ENCODE data around the gene MYG1. TPM values are rescaled to one million over a fixed set of nuclear protein-coding genes. Genes with fewer than 3 reads are reported as not detected.

The MYG1 gene
- total RNA-seq, 1 donor from 2014 or later = 87.2 TPM

DNA sequence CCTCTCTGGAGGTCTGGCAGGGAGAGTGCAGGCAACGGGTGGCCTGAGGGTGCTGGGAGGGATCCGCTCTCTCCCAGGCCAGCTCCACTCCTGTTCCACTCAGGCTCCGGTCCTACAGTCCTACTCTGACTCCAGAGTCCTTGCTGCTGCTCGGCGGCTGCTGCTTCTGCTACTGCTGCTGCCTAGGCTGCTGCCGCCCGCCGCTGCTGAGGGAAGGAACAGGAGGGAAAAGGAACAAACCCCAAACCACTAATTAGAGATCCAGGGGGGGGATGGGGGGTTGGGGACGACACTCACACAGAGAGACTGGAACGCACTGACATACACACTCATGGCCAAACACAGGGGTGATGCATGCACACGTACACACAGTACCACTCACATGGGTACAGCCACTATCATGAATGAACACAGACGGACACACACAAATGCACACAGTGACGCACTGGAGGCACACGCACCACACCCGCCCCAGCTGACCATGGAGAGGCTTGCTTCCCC is 36.7 kb downstream of the MYG1 start, which contains the start of gene SP7:
TSS of gene SP7 (minus strand) at position 174 of the 501 bp plus-strand sequence. CDS start 708 bp downstream, outside the sequence.
- Mint-ChIP-seq H3K36me3 (ENCODE audit: low read depth) (no peaks in the 10 kb centered on the region), H3K4me3 (ENCODE audit: low read depth) (no peak within 1 kb of the TSS), H3K27ac (no peak within 1 kb of the TSS), H3K27me3 (ENCODE audit: low read depth) (peaks cover 46% of the 10 kb centered on the region), H3K4me1 (ENCODE audit: low read depth) (peaks cover 9% of the 10 kb centered on the region), H3K9me3 (no peaks in the 10 kb centered on the region)
- no peak for DNase-seq (ENCODE audit: low spot score)
- intact Hi-C loops (cut with micrococcal nuclease) = no loop called here

DNA sequence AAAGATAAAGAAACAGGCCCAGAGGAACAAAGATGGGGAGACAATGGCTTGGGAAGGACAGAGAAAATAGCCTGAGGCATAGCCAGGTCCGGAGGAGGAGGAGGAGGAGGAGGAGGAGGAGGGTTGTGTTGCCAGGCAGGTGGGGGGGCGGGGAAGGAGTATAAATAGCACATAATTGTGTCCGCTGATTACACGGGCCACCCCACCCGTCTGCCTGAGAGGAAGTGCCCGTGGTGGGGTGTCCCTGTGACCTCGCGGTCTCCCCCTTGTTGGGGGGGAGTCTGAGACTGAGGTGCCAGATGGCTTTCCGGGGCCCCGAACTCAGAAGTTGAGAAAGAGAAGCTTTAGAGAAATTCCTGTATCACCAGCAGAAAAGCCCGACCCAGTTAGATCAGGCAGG is 38.5 kb downstream of the MYG1 start:
- Mint-ChIP-seq H3K27me3 (ENCODE audit: low read depth) (peaks cover 42% of the 10 kb centered on the region), H3K27ac (no peak overlapping the region)

DNA sequence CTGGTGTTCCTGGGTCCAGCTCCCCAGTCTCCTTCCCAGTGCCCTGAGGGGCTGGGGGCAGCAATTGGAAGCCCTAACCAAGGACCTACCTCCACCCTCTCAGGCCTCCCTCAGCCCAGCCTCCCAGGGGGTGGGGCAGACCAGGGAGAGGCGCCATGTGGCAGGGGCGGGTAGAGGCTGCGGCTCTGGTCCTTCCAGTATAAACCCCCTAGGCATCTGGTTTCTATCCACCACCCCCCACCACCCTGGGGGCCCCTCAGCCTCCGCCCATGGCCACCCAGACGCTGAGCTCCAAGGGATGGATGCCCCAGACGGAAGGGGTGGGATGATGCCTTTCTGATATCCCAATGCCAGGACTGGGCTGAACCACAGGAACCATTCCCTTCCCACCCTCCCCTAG is 39.4 kb downstream of the MYG1 start:
- no peak overlapping the region for H3K4me3 Mint-ChIP-seq (ENCODE audit: low read depth)
- H3K27me3 Mint-ChIP-seq (ENCODE audit: low read depth) = peaks cover 41% of the 10 kb centered on the region
- DNase-seq (ENCODE audit: low spot score) = no peak
- H3K4me1 Mint-ChIP-seq (ENCODE audit: low read depth) = peaks cover 13% of the 10 kb centered on the region
- H3K36me3 Mint-ChIP-seq (ENCODE audit: low read depth) = no peaks in the 10 kb centered on the region
- no peak overlapping the region for H3K27ac Mint-ChIP-seq
- H3K9me3 Mint-ChIP-seq = no peaks in the 10 kb centered on the region
- intact Hi-C loops (cut with micrococcal nuclease) = no loop called here

More for the DNA sequence above, 38.5 kb downstream of the MYG1 start:
- intact Hi-C loops (cut with micrococcal nuclease) = no loop called here
- Mint-ChIP-seq H3K4me3 (ENCODE audit: low read depth) (no peak overlapping the region), H3K9me3 (no peaks in the 10 kb centered on the region), H3K4me1 (ENCODE audit: low read depth) (peaks cover 9% of the 10 kb centered on the region), H3K36me3 (ENCODE audit: low read depth) (no peaks in the 10 kb centered on the region)
- DNase-seq (ENCODE audit: low spot score) = no peak

DNA sequence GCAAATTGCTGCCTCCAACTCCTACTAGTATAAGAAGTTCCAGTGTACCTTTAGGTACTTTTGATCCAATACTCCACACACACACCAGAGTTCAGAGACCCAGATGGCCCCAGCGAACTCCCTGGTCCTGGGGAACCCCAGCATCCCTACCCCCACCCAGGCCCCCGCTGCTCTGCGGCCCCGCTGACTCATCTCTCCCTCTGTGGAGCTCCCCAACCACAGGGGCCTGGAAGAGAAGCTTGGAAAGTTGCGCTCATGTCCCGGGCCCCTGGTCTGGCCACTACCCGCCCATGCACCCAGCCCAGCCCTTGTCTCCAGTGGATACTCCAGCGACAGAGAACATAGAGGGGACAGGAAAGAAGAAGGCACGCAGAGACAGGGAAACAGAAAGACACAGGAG is 40.9 kb downstream of the MYG1 start:
- Mint-ChIP-seq H3K4me3 (ENCODE audit: low read depth) (no peak overlapping the region), H3K9me3 (no peaks in the 10 kb centered on the region), H3K4me1 (ENCODE audit: low read depth) (peaks cover 23% of the 10 kb centered on the region), H3K27ac (no peak overlapping the region), H3K36me3 (ENCODE audit: low read depth) (no peaks in the 10 kb centered on the region), H3K27me3 (ENCODE audit: low read depth) (peaks cover 31% of the 10 kb centered on the region)
- no peak for DNase-seq (ENCODE audit: low spot score)
- intact Hi-C loops (cut with micrococcal nuclease) = no loop called here

DNA sequence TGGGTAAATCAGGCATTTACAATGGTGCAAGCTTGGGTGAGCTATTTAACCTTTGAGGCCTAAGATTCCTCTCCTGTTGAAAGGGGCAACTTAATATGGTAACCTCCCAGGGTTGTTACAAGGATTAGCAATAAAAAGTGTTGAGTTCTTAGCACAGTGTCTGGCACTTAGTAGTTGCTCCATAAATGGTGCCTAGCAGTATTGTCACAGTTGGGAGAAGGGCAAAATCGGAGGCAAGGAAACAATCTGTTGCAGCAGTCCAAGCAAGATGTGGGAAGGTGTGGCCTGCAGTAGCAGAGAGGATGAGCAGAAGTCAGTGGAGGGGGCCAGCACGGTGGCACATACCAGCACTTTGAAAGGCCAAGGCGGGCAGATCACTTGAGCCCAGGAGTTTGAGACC is 44.0 kb downstream of the MYG1 start:
- Mint-ChIP-seq H3K27me3 (ENCODE audit: low read depth) (peaks cover 8% of the 10 kb centered on the region), H3K27ac (no peak overlapping the region), H3K4me1 (ENCODE audit: low read depth) (peaks cover 18% of the 10 kb centered on the region), H3K9me3 (no peaks in the 10 kb centered on the region), H3K4me3 (ENCODE audit: low read depth) (peak overlapping the region; percentile 51), H3K36me3 (ENCODE audit: low read depth) (no peaks in the 10 kb centered on the region)
- intact Hi-C loops (cut with micrococcal nuclease) = no loop called here
- DNase-seq (ENCODE audit: low spot score) = no peak

DNA sequence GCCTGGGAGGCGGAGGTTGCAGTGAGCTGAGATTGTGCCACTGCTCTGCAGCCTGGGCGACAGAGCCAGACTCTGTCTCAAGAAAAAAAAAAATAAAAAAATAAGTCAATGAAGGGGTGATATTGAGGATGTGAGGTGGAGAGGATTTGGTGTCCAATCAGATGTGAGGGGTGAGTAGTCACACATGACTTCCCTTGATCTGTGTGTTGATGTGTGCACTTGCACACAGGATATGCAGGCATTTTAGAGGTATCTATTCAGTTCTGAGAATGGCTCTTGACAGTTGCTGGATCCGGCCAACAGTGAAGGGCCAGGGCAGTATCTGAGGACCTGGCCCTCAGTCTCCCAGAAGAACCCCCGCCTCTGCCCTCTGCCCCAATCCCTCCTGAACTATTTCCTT is 44.5 kb downstream of the MYG1 start:
- Mint-ChIP-seq H3K4me3 (ENCODE audit: low read depth) (peak overlapping the region; percentile 71), H3K4me1 (ENCODE audit: low read depth) (peaks cover 18% of the 10 kb centered on the region), H3K27ac (peak overlapping the region; percentile 75), H3K36me3 (ENCODE audit: low read depth) (no peaks in the 10 kb centered on the region), H3K9me3 (no peaks in the 10 kb centered on the region), H3K27me3 (ENCODE audit: low read depth) (peaks cover 7% of the 10 kb centered on the region)
- intact Hi-C loops (cut with micrococcal nuclease) = loop anchor here (1.0 kb wide), 1 partner anchor 157 kb away; the partner anchor contains the start of gene TARBP2
- DNase-seq (ENCODE audit: low spot score) = no peak

DNA sequence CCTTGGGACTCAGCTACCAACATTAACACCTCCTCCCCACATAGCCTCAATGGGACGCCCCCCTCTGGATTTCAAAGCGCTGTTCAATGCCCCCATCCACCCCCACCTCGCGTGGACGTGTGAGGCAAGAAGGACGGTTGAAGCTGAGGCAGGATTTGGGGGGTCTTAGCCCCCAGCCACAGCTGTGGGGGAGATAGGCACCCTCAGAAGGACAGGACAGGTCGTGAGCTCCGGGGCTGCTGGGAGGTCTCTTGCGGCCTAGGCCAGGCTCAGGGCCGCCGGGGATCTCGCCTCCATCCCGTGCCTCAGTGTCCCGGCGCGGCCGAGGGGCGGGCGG is 45.0 kb downstream of the MYG1 start:
- Mint-ChIP-seq H3K4me1 (ENCODE audit: low read depth) (peaks cover 18% of the 10 kb centered on the region), H3K27ac (peak overlapping the region; percentile 75), H3K9me3 (no peaks in the 10 kb centered on the region), H3K27me3 (ENCODE audit: low read depth) (peaks cover 7% of the 10 kb centered on the region), H3K4me3 (ENCODE audit: low read depth) (peak overlapping the region; percentile 71), H3K36me3 (ENCODE audit: low read depth) (no peaks in the 10 kb centered on the region)
- intact Hi-C loops (cut with micrococcal nuclease) = loop anchor here (1.0 kb wide), 1 partner anchor 157 kb away; the partner anchor contains the start of gene TARBP2
- no peak for DNase-seq (ENCODE audit: low spot score)

DNA sequence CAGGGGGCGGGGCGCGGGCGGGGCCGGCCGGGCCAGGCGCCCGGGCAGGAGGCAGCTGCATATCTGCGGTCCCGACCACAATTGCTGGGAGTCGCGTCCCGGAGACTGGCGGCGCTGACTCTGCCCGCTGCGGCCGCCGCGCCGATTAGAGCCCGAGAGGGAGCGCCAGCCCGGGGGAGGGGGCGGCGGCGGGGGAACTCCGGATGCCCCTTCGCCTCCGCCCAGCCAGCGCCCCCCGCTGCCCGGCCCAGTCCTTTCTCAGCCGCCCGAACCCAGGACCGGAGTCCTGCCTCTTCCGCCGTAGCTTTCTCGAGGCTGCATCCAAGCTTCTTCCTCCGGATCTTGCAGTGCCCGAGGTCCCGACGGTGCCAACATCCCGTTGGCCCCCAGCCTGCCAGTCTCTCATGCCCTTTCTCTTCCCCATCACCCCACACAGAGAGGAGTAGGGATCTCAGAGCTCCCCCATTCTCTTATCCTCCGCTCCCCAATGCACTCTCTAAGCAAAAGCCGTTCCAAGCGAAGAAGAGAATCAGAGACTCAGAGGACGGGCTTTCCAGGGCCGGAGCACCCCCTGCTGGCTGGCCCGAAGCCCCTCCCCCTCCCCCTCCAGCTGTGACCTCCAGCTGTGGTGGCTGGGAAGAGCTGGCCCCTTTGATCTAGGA is 45.5 kb downstream of the MYG1 start:
- H3K9me3 Mint-ChIP-seq = no peaks in the 10 kb centered on the region
- H3K4me1 Mint-ChIP-seq (ENCODE audit: low read depth) = peaks cover 18% of the 10 kb centered on the region
- H3K36me3 Mint-ChIP-seq (ENCODE audit: low read depth) = no peaks in the 10 kb centered on the region
- DNase-seq (ENCODE audit: low spot score) = peak; percentile 47
- peak overlapping the region; percentile 93 for H3K27ac Mint-ChIP-seq
- H3K27me3 Mint-ChIP-seq (ENCODE audit: low read depth) = peaks cover 7% of the 10 kb centered on the region
- H3K4me3 Mint-ChIP-seq (ENCODE audit: low read depth) = peak overlapping the region; percentile 98
- intact Hi-C loops (cut with micrococcal nuclease) = loop anchor here (1.0 kb wide), 2 partner anchors 21 to 156 kb away; partner anchors contain the start of gene TARBP2

DNA sequence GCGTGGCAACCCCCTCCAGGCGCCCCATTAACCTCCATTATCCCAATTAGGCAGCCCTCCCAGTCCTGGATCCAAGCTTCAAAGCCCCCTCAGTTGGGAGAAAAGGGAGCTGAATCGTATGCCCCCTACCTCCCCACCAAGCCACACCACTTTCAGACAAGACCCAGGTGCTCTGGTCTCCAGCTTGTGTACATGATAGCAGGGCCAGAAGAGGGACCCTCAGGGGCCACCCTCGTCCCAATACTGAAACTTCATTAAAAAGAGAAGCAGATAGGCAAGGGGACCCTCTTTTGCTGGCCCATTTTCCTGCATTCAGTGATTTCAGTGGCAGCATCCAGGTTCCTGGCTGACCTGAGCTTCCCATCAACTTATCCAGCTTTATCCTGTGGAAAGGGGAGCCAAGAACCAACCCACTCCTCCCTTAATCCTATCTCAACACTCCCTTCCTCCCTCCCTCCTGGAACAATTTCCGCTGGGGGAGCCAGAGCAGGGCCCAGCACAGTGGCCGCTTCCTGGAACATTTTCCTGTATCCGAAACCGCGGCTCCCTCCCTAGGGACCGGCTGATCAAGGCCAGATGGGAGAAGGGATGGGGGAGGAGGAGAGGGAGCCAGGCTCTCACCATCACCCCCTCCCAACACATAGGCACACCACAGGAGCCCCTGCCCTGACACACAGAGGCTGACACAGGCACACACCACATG is 46.1 kb downstream of the MYG1 start:
- no peak overlapping the region for H3K27ac Mint-ChIP-seq
- H3K4me1 Mint-ChIP-seq (ENCODE audit: low read depth) = peaks cover 15% of the 10 kb centered on the region
- peaks cover 5% of the 10 kb centered on the region for H3K27me3 Mint-ChIP-seq (ENCODE audit: low read depth)
- DNase-seq (ENCODE audit: low spot score) = no peak
- intact Hi-C loops (cut with micrococcal nuclease) = loop anchor here (1.0 kb wide), 1 partner anchor 21 kb away; no protein-coding TSS in a partner anchor
- no peaks in the 10 kb centered on the region for H3K9me3 Mint-ChIP-seq
- H3K4me3 Mint-ChIP-seq (ENCODE audit: low read depth) = peak overlapping the region; percentile 98
- H3K36me3 Mint-ChIP-seq (ENCODE audit: low read depth) = no peaks in the 10 kb centered on the region

DNA sequence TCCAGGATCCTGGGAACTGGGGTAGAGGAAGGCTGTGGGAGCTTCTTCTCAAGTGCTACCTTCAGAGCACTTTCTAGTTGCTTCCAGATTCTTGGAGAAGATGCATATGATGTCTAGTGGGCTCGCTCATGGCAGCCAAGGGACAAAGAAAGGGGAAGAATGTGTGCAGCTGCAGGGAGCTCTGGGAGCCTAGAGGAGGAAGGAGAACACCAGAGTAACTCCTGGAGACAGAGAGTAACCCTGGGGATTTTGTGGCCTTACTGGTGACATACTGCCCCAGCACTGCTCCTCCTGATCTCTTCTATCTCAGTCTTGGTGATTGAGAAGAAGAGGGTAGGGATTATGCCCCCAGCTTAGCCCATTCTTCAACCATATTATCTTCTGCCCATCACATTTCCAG is 47.0 kb downstream of the MYG1 start:
- Mint-ChIP-seq H3K4me1 (ENCODE audit: low read depth) (peaks cover 15% of the 10 kb centered on the region), H3K36me3 (ENCODE audit: low read depth) (no peaks in the 10 kb centered on the region), H3K4me3 (ENCODE audit: low read depth) (no peak overlapping the region), H3K9me3 (no peaks in the 10 kb centered on the region), H3K27me3 (ENCODE audit: low read depth) (peaks cover 3% of the 10 kb centered on the region), H3K27ac (no peak overlapping the region)
- no peak for DNase-seq (ENCODE audit: low spot score)
- intact Hi-C loops (cut with micrococcal nuclease) = no loop called here

DNA sequence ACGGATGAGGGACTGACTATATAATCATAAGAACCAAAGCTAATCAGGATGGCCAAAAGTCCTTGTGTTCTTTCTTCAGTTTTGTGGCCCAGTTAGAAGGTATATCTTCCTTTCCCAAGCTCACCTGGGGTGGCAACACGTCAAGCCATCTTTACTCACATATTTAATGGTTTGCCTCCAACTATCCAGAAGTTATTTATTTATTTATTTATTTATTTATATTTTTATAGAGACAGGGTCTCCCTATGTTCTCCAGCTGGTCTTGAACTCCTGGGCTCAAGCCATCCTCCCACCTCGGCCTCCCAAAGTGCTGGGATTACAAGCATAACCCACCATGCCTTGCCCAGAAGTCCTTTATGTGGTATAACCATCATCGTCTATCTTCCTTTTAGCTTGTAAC is 48.4 kb downstream of the MYG1 start:
- no peak for DNase-seq (ENCODE audit: low spot score)
- Mint-ChIP-seq H3K9me3 (no peaks in the 10 kb centered on the region), H3K27me3 (ENCODE audit: low read depth) (no peaks in the 10 kb centered on the region), H3K36me3 (ENCODE audit: low read depth) (no peaks in the 10 kb centered on the region), H3K4me1 (ENCODE audit: low read depth) (peaks cover 21% of the 10 kb centered on the region), H3K4me3 (ENCODE audit: low read depth) (no peak overlapping the region), H3K27ac (no peak overlapping the region)
- intact Hi-C loops (cut with micrococcal nuclease) = no loop called here

DNA sequence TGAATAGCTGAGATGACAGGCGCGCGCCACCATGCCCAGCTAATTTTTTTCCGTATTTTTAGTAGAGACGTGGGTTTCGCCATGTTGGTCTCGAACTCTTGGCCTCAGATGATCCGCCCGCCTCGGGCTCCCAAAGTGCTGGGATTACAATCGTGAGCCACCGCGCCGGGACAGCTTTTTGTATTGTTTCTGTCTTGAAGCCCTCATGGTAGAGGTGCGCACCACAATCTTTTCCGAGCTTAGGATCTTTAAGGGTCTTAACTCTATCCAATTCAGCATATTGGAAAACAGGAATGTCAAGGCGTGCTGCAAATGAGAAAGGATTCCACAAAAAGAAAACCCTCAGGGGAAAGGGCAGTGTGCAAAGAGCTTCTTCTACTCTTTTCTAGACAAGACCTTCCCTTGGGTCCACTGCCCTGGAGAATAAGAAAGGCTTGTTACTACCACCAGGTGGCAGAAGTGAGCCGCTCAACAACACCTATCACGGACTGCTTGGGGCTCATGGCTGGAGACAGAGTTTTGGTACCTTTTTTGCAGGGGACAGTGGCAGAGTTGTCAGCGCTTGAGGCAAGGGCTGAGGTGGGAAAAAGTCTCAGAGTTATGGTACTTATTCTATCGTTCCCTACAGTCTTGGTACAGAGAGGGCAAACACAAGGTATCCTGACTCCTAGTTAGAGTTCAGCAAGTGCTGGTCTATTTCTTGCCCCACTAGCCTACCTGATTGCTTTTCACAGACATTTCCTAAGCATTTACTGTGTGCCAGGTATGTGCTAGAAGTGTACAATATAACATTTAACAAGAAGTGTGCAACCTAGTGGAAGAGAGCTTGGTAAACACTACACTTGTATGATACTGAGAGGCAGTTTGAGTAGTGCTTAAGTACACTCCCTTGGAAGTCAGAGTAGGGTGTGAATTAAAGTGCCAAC is 53.1 kb downstream of the MYG1 start:
- no peaks in the 10 kb centered on the region for H3K27me3 Mint-ChIP-seq (ENCODE audit: low read depth)
- intact Hi-C loops (cut with micrococcal nuclease) = loop anchor here (1.0 kb wide), 4 partner anchors 28 to 156 kb away; partner anchors contain the start of gene SP1
- no peak overlapping the region for H3K4me3 Mint-ChIP-seq (ENCODE audit: low read depth)
- H3K4me1 Mint-ChIP-seq (ENCODE audit: low read depth) = peaks cover 8% of the 10 kb centered on the region
- H3K9me3 Mint-ChIP-seq = no peaks in the 10 kb centered on the region
- peak overlapping the region; percentile 60 for H3K27ac Mint-ChIP-seq
- DNase-seq (ENCODE audit: low spot score) = peak; percentile 73
- no peaks in the 10 kb centered on the region for H3K36me3 Mint-ChIP-seq (ENCODE audit: low read depth)

Data from activated T-helper 2 cell treated with anti-CD3 and anti-CD28 coated beads, Interferon-gamma antibody, Interleukin-2, Interleukin-4, amounts not matched to agents 10 μg/mL and 5 μg/mL and 100 μg/mL, durations not matched to agents 14 hours and 24 hours and 36 hours (primary cell).